ENCODE measurements around the gene MS4A3.
"Not testable (repeated sequence)": the region's sequence is repeated elsewhere in the genome, so short reads cannot be mapped to it uniquely, and the experiment has no call there.

Gene MS4A3

GRCh38 chr11:60056349-60056969, at the start of gene MS4A3:
TSS of gene MS4A3 (plus strand) at chr11:60056665. CDS start at chr11:60061161, 4,496 bp downstream.
- no peak for DNase-seq

GRCh38 chr11:60016881-60017280, 39.6 kb upstream of the MS4A3 start, which contains the start of gene OOSP4B:
TSS of gene OOSP4B (plus strand) at chr11:60017181.
- no peak for DNase-seq

GRCh38 chr11:60018058-60018457, 38.4 kb upstream of the MS4A3 start:
- DNase-seq = no peak

- DNase-seq = not testable (repeated sequence)
These were observed 36.1 kb upstream of the MS4A3 start for GRCh38 chr11:60020376-60020775.

- DNase-seq = no peak
These were observed 27.3 kb upstream of the MS4A3 start for GRCh38 chr11:60029015-60029632.

- no peak for DNase-seq
These were observed 16.4 kb upstream of the MS4A3 start, which contains the start of gene OOSP2 for GRCh38 chr11:60040109-60040508. TSS of gene OOSP2 (plus strand) at chr11:60040409. CDS start at chr11:60040460, 51 bp downstream.

GRCh38 chr11:60050422-60050821, 6.0 kb upstream of the MS4A3 start:
- DNase-seq = not testable (repeated sequence)

- not testable (repeated sequence) for DNase-seq
These were observed 5.6 kb upstream of the MS4A3 start for GRCh38 chr11:60050839-60051238.

- DNase-seq = no peak
These were observed 2.6 kb downstream of the MS4A3 start for GRCh38 chr11:60059052-60059451.

- no peak for DNase-seq
These were observed 3.2 kb downstream of the MS4A3 start for GRCh38 chr11:60059521-60060240.

- no peak for DNase-seq
These were observed 7.6 kb downstream of the MS4A3 start for GRCh38 chr11:60064111-60064510.

GRCh38 chr11:60065801-60066200, 9.3 kb downstream of the MS4A3 start:
- DNase-seq = no peak

- no peak for DNase-seq
These were observed 13.0 kb downstream of the MS4A3 start for GRCh38 chr11:60069450-60069849.

GRCh38 chr11:60071644-60072043, 15.2 kb downstream of the MS4A3 start:
- not testable (repeated sequence) for DNase-seq

- DNase-seq = no peak
These were observed 20.9 kb downstream of the MS4A3 start for GRCh38 chr11:60077216-60077817.

GRCh38 chr11:60077981-60078380, 21.5 kb downstream of the MS4A3 start:
- DNase-seq = no peak

GRCh38 chr11:60078745-60079144, 22.3 kb downstream of the MS4A3 start:
- no peak for DNase-seq

- no peak for DNase-seq
These were observed 24.1 kb downstream of the MS4A3 start for GRCh38 chr11:60080535-60080934.

- no peak for DNase-seq
These were observed 28.3 kb downstream of the MS4A3 start for GRCh38 chr11:60084631-60085273.

GRCh38 chr11:60085909-60086308, 29.4 kb downstream of the MS4A3 start:
- no peak for DNase-seq

GRCh38 chr11:60087239-60087638, 30.8 kb downstream of the MS4A3 start:
- no peak for DNase-seq

- DNase-seq = no peak
These were observed 31.9 kb downstream of the MS4A3 start, which contains the start of gene MS4A2 for GRCh38 chr11:60088364-60088763. TSS of gene MS4A2 (plus strand) at chr11:60088664. CDS start at chr11:60088766, 102 bp downstream.

Data from GOT3 (cell line).